SK-N-SH (cell line): ENCODE data around the gene ZNF101. TPM values are rescaled to one million over a fixed set of nuclear protein-coding genes. Genes with fewer than 3 reads are reported as not detected.

Experiments used
- CTCF ChIA-PET: fragments of 300-600, 350-600 bp; formaldehyde crosslinking; extraction: SDS; loops from one replicate; lab custom pipeline; 2021; lab: Yijun Ruan, JAX
- POLR2A ChIA-PET: fragments of 350-600 bp; sonication (Branson Sonifier 250); formaldehyde crosslinking; extraction: SDS; loops from one replicate; lab custom pipeline; 2020; ENCODE audit warnings: antibody characterized with exemption, inconsistent platforms; lab: Yijun Ruan, JAX
- DNase-seq: peaks from one replicate; pipeline ENCODE4 v3.0.0; 2012
- H2AFZ ChIP-seq: fragments of 200-600 bp; sonication (generic); 2 replicates; pipeline ENCODE4 v1.8.1; 2016; ENCODE audit warnings: antibody characterized with exemption, mild to moderate bottlenecking, low read depth
- H3F3A ChIP-seq: fragments of 200-600 bp; sonication (generic); replicated peaks from 2 replicates; pipeline ENCODE3; 2016; ENCODE audit warnings: antibody characterized with exemption, mild to moderate bottlenecking; ENCODE audit not compliant: insufficient read depth
- H3K27ac ChIP-seq, 2 experiments: fragments of 200-500 bp in 1 of 2; fragments of 200-600 bp in 1 of 2; sonication (Bioruptor generic) in 1 of 2; sonication (generic), shearing (Covaris generic) in 1 of 2; 2 replicates each; pipeline versions ENCODE4 v1.5.1 to v1.6.1; 2014 to 2016; ENCODE audit warnings: low read depth in 2 of 2, inconsistent platforms in 1 of 2, low read length in 1 of 2, mild to moderate bottlenecking in 1 of 2, mixed read lengths in 1 of 2
- H3K27me3 ChIP-seq: fragments of 200-600 bp; sonication (generic), shearing (Covaris generic); 2 replicates; pipeline ENCODE4 v1.6.1; 2016; ENCODE audit warnings: mixed run types; ENCODE audit not compliant: insufficient read depth
- H3K36me3 ChIP-seq, 2 experiments: fragments of 200-500 bp in 1 of 2; fragments of 200-600 bp in 1 of 2; sonication (Bioruptor generic) in 1 of 2; sonication (generic) in 1 of 2; replicated peaks in 1 of 2; 2 replicates each; pipeline versions ENCODE3 to v1.5.1; 2014 to 2016; ENCODE audit warnings: low read length in 1 of 2, mild to moderate bottlenecking in 1 of 2; ENCODE audit not compliant: insufficient read depth in 2 of 2, control insufficient read depth in 1 of 2
- H3K4me1 ChIP-seq, 2 experiments: fragments of 200-500 bp in 1 of 2; fragments of 200-600 bp in 1 of 2; sonication (Bioruptor generic) in 1 of 2; sonication (generic), shearing (Covaris generic) in 1 of 2; 2 replicates each; pipeline versions ENCODE4 v1.5.1 to v1.6.1; 2014 to 2016; ENCODE audit warnings: low read depth in 1 of 2, low read length in 1 of 2, mixed run types in 1 of 2; ENCODE audit not compliant: insufficient read depth in 2 of 2, control insufficient read depth in 1 of 2
- H3K4me2 ChIP-seq: fragments of 200-600 bp; sonication (generic), shearing (Covaris generic); 2 replicates; pipeline ENCODE4 v1.6.1; 2017; ENCODE audit warnings: mixed run types
- H3K4me3 ChIP-seq, 2 experiments: fragments of 200-500 bp in 1 of 2; fragments of 200-600 bp in 1 of 2; sonication (Bioruptor generic) in 1 of 2; sonication (generic), shearing (Covaris generic) in 1 of 2; 2 replicates each; pipeline versions ENCODE4 v1.5.1 to v1.8.1; 2014 to 2016; ENCODE audit warnings: low read depth in 2 of 2, inconsistent platforms in 1 of 2, low read length in 1 of 2, mild to moderate bottlenecking in 1 of 2, mixed read lengths in 1 of 2, moderate library complexity in 1 of 2
- H3K79me2 ChIP-seq: fragments of 200-600 bp; sonication (generic); 2 replicates; pipeline ENCODE4 v1.8.1; 2017; ENCODE audit warnings: mild to moderate bottlenecking; ENCODE audit not compliant: insufficient read depth
- H3K9ac ChIP-seq: fragments of 200-600 bp; sonication (generic); 2 replicates; pipeline ENCODE4 v1.6.1; 2017; ENCODE audit warnings: mixed run types
- H3K9me2 ChIP-seq: fragments of 200-600 bp; sonication (generic); 2 replicates; pipeline ENCODE4 v1.6.1; 2017; ENCODE audit warnings: mixed run types
- H3K9me3 ChIP-seq: fragments of 200-600 bp; sonication (generic); 2 replicates; pipeline ENCODE4 v1.6.1; 2017; ENCODE audit warnings: mixed run types, mild to moderate bottlenecking, moderate library complexity
- H4K20me1 ChIP-seq: fragments of 200-600 bp; sonication (generic); 2 replicates; pipeline ENCODE4 v1.6.1; 2017; ENCODE audit warnings: mild to moderate bottlenecking, mixed run types; ENCODE audit not compliant: insufficient read depth
- CHD2 ChIP-seq: fragments of 150-350 bp; IDR thresholded peaks from 2 replicates; pipeline ENCODE4 v1.6.1; 2018; ENCODE audit warnings: low read length; ENCODE audit not compliant: partially characterized antibody
- ELF1 ChIP-seq: IDR thresholded peaks from 2 replicates; pipeline ENCODE4 v1.4.0; 2012
- EP300 ChIP-seq, 2 experiments: IDR thresholded peaks; 2 replicates each; pipeline versions ENCODE4 v1.4.0 to v1.6.1; 2012; ENCODE audit warnings: borderline replicate concordance in 1 of 2, low read depth in 1 of 2, low read length in 1 of 2
- FOSL2 ChIP-seq: IDR thresholded peaks from 2 replicates; pipeline ENCODE4 v1.4.0; 2012; ENCODE audit warnings: low read depth, mild to moderate bottlenecking, moderate library complexity, borderline replicate concordance
- GABPA ChIP-seq: IDR thresholded peaks from 2 replicates; pipeline ENCODE4 v1.4.0; 2012; ENCODE audit warnings: low read depth, mild to moderate bottlenecking
- GATA2 ChIP-seq: sonication (generic); formaldehyde crosslinking; IDR thresholded peaks from 2 replicates; pipeline ENCODE4 v1.5.0; 2020; ENCODE audit warnings: mild to moderate bottlenecking, missing genetic modification reagents
- JUND ChIP-seq: IDR thresholded peaks from 2 replicates; pipeline ENCODE4 v1.4.0; 2012
- NFIC ChIP-seq: IDR thresholded peaks from 2 replicates; pipeline ENCODE4 v1.4.0; 2012; ENCODE audit warnings: borderline replicate concordance
- NRF1 ChIP-seq: IDR thresholded peaks from 2 replicates; pipeline ENCODE4 v1.6.1; 2012; ENCODE audit warnings: low read depth, mild to moderate bottlenecking, low read length
- RFX5 ChIP-seq: IDR thresholded peaks from 2 replicates; pipeline ENCODE4 v1.6.1; 2012; ENCODE audit warnings: mild to moderate bottlenecking, improper control_type of control experiment, low read length
- SIN3A ChIP-seq: IDR thresholded peaks from 2 replicates; pipeline ENCODE4 v1.6.1; 2012; ENCODE audit warnings: low read depth, mild to moderate bottlenecking, low read length, moderate library complexity, borderline replicate concordance
- TAF1 ChIP-seq: IDR thresholded peaks from 2 replicates; pipeline ENCODE4 v1.6.1; 2012; ENCODE audit warnings: low read depth, mild to moderate bottlenecking, low read length, moderate library complexity, borderline replicate concordance
- YY1 ChIP-seq: IDR thresholded peaks from 2 replicates; pipeline ENCODE4 v1.4.0; 2012; ENCODE audit warnings: low read depth, mild to moderate bottlenecking
- WGBS: methylation state at CpG from one replicate; pipeline ENCODE4 v1.1.6; 2017; ENCODE audit warnings: low lambda C conversion rate; 5-methylcytosine and 5-hydroxymethylcytosine counted together
- polyA plus RNA-seq, 3 experiments: library from polyadenylated mRNA; depleted of rRNA; stranded (reverse); fragments of >200 nt; gene quantifications; 2 replicates each; pipeline ENCODE4 v1.2.3, GENCODE V29; 2012
- TF ChIP-seq, protein P1 (sequence below): IDR thresholded peaks from 2 replicates; pipeline ENCODE4 v1.4.0; 2012; ENCODE audit warnings: low read depth
- TF ChIP-seq, protein P2 (sequence below): IDR thresholded peaks from 2 replicates; pipeline ENCODE4; 2012
- TF ChIP-seq, protein P3 (sequence below): fragments of 150-350 bp; IDR thresholded peaks from 2 replicates; pipeline ENCODE4 v1.6.1; 2017; ENCODE audit warnings: antibody characterized with exemption, low read length, low read depth, borderline replicate concordance
- TF ChIP-seq, protein P4 (sequence below): IDR thresholded peaks from 2 replicates; pipeline ENCODE4 v1.4.0; 2012; ENCODE audit warnings: low read depth, borderline replicate concordance
- TF ChIP-seq, protein P5 (sequence below): fragments of 200-600 bp; sonication (generic); IDR thresholded peaks from 2 replicates; pipeline ENCODE4 v1.6.1; 2017; ENCODE audit warnings: antibody characterized with exemption, mild to moderate bottlenecking, moderate library complexity
- TF ChIP-seq, protein P6 (sequence below): IDR thresholded peaks from 2 replicates; pipeline ENCODE4 v1.6.1; 2012; ENCODE audit warnings: mild to moderate bottlenecking, low read depth, low read length, moderate library complexity
- TF ChIP-seq, protein P7 (sequence below): IDR thresholded peaks from 2 replicates; pipeline ENCODE4 v1.4.0; 2012; ENCODE audit warnings: low read depth, borderline replicate concordance

The ZNF101 gene
- polyA plus RNA-seq, 1 of the 3 experiments (the other 2 are of a cell fraction), result 2.4 TPM

DNA sequence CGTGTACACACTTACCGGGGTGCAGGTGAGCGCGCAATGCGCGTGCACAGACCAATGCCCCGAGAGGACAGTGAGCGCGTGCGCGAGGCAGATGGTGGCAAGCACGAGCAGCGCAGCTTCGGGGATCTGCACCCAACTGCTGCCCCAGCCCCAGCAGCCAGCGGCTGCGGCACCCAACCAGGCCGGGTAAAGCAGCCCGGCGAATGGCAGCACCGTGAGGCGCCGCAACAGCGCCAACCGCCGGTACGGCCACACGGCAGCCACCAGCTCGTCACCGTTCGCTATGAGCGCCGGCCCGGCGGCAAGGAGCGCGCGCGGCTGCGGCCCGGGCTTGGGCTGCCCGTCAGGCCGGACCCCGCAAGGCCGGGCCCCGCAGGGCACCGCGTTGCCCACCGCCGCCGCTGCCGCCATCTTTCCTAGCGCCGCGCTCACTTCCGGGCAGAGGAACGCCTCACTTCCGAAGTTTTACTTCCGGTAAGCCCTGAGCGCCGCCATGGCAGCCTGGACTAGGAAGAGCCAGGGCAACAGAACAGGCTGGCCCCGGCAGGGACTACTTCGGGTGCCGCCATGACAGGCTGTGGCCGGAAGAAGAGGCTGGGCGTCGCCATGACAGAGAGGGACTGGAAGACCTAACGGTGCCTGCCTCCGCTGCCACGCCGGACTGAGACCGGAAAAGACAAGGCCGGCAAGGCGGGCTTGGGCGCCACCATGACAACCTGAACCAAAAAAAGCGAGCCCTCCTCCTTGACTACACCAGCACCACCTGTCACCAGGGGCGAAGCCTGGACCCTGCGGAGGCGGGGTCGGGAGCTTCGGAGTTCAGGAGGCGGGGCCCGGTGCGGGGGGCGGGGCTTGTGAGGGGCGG lies 5.2 kb upstream of the ZNF101 start, which contains the start of gene ATP13A1:
Gene ATP13A1, minus strand, starts transcription at position 421 of the 865 bp plus-strand sequence. Its CDS starts 10 bp downstream, at position 411.
- Histone ChIP-seq H3K9me3 (no peaks in the 10 kb centered on the region), H4K20me1 (peaks cover 31% of the 10 kb centered on the region), H3K4me2 (peak within 1 kb of the TSS; percentile 74), H3K79me2 (peaks cover 44% of the 10 kb centered on the region), H3K36me3 (peaks cover 5 to 11% of the 10 kb centered on the region in 2 experiments), H3K27me3 (no peaks in the 10 kb centered on the region), H3K27ac (peak within 1 kb of the TSS; percentile 88 to 92), H3K9me2 (no peaks in the 10 kb centered on the region), H3K4me3 (peak within 1 kb of the TSS; percentile 83 to 90), H2AFZ (peak within 1 kb of the TSS; percentile 88), H3K9ac (peak within 1 kb of the TSS; percentile 86), H3K4me1 (peaks cover 0 to 20% of the 10 kb centered on the region in 2 experiments; a peak in 2 of 4 replicates), H3F3A (no peaks in the 10 kb centered on the region)
- ChIA-PET CTCF (interaction anchor here (1.0 to 2.9 kb wide), 3 partner anchors 12 to 131 kb away, joined by 3 to 17 read pairs (median 3); partner anchors contain the start of gene GMIP), POLR2A (interaction anchor here (0.6 to 0.7 kb wide), 2 partner anchors 134 to 148 kb away, joined by 3 read pairs; partner anchors contain the start of gene NDUFA13)
- DNase-seq, result peak; percentile 95
- WGBS, result 2% methylated on average over 20 of the region's 85 CpGs
- TF ChIP-seq YY1 (peak; percentile 100), NRF1 (peak; percentile 47), TAF1 (peak; percentile 94), EP300 (IDR thresholded peaks at IDR 0.05; ENCODE audit: borderline replicate concordance in 1 of 2, low read depth in 1 of 2, low read length in 1 of 2) (no peak), ELF1 (peak; percentile 96), SIN3A (peak; percentile 56; the same call in 1 of the 2 replicates), FOSL2 (no peak), GATA2 (no peak), CHD2 (peak; percentile 65), RFX5 (no peak), JUND (no peak), GABPA (peak; percentile 94), NFIC (no peak)
- TF ChIP-seq, protein P1, sequence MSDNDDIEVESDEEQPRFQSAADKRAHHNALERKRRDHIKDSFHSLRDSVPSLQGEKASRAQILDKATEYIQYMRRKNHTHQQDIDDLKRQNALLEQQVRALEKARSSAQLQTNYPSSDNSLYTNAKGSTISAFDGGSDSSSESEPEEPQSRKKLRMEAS, result peak; percentile 42
- TF ChIP-seq, protein P2, sequence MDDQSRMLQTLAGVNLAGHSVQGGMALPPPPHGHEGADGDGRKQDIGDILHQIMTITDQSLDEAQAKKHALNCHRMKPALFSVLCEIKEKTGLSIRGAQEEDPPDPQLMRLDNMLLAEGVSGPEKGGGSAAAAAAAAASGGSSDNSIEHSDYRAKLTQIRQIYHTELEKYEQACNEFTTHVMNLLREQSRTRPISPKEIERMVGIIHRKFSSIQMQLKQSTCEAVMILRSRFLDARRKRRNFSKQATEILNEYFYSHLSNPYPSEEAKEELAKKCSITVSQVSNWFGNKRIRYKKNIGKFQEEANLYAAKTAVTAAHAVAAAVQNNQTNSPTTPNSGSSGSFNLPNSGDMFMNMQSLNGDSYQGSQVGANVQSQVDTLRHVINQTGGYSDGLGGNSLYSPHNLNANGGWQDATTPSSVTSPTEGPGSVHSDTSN, result 0 out of 2 replicates have a peak, but pooled peaks have one; percentile 24
- TF ChIP-seq, protein P3, sequence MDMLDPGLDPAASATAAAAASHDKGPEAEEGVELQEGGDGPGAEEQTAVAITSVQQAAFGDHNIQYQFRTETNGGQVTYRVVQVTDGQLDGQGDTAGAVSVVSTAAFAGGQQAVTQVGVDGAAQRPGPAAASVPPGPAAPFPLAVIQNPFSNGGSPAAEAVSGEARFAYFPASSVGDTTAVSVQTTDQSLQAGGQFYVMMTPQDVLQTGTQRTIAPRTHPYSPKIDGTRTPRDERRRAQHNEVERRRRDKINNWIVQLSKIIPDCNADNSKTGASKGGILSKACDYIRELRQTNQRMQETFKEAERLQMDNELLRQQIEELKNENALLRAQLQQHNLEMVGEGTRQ, result no peak
- TF ChIP-seq, protein P4, sequence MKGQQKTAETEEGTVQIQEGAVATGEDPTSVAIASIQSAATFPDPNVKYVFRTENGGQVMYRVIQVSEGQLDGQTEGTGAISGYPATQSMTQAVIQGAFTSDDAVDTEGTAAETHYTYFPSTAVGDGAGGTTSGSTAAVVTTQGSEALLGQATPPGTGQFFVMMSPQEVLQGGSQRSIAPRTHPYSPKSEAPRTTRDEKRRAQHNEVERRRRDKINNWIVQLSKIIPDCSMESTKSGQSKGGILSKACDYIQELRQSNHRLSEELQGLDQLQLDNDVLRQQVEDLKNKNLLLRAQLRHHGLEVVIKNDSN, result no peak
- TF ChIP-seq, protein P5, sequence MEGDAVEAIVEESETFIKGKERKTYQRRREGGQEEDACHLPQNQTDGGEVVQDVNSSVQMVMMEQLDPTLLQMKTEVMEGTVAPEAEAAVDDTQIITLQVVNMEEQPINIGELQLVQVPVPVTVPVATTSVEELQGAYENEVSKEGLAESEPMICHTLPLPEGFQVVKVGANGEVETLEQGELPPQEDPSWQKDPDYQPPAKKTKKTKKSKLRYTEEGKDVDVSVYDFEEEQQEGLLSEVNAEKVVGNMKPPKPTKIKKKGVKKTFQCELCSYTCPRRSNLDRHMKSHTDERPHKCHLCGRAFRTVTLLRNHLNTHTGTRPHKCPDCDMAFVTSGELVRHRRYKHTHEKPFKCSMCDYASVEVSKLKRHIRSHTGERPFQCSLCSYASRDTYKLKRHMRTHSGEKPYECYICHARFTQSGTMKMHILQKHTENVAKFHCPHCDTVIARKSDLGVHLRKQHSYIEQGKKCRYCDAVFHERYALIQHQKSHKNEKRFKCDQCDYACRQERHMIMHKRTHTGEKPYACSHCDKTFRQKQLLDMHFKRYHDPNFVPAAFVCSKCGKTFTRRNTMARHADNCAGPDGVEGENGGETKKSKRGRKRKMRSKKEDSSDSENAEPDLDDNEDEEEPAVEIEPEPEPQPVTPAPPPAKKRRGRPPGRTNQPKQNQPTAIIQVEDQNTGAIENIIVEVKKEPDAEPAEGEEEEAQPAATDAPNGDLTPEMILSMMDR, result 0 out of 2 replicates have a peak, but pooled peaks have one; percentile 18
- TF ChIP-seq, protein P6, sequence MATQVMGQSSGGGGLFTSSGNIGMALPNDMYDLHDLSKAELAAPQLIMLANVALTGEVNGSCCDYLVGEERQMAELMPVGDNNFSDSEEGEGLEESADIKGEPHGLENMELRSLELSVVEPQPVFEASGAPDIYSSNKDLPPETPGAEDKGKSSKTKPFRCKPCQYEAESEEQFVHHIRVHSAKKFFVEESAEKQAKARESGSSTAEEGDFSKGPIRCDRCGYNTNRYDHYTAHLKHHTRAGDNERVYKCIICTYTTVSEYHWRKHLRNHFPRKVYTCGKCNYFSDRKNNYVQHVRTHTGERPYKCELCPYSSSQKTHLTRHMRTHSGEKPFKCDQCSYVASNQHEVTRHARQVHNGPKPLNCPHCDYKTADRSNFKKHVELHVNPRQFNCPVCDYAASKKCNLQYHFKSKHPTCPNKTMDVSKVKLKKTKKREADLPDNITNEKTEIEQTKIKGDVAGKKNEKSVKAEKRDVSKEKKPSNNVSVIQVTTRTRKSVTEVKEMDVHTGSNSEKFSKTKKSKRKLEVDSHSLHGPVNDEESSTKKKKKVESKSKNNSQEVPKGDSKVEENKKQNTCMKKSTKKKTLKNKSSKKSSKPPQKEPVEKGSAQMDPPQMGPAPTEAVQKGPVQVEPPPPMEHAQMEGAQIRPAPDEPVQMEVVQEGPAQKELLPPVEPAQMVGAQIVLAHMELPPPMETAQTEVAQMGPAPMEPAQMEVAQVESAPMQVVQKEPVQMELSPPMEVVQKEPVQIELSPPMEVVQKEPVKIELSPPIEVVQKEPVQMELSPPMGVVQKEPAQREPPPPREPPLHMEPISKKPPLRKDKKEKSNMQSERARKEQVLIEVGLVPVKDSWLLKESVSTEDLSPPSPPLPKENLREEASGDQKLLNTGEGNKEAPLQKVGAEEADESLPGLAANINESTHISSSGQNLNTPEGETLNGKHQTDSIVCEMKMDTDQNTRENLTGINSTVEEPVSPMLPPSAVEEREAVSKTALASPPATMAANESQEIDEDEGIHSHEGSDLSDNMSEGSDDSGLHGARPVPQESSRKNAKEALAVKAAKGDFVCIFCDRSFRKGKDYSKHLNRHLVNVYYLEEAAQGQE, result no peak
- TF ChIP-seq, protein P7, sequence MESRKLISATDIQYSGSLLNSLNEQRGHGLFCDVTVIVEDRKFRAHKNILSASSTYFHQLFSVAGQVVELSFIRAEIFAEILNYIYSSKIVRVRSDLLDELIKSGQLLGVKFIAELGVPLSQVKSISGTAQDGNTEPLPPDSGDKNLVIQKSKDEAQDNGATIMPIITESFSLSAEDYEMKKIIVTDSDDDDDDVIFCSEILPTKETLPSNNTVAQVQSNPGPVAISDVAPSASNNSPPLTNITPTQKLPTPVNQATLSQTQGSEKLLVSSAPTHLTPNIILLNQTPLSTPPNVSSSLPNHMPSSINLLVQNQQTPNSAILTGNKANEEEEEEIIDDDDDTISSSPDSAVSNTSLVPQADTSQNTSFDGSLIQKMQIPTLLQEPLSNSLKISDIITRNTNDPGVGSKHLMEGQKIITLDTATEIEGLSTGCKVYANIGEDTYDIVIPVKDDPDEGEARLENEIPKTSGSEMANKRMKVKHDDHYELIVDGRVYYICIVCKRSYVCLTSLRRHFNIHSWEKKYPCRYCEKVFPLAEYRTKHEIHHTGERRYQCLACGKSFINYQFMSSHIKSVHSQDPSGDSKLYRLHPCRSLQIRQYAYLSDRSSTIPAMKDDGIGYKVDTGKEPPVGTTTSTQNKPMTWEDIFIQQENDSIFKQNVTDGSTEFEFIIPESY, result no peak
